IMR-90 (cell line): ENCODE results near the gene CYFIP2. TPM values are rescaled to one million over a fixed set of nuclear protein-coding genes. Genes with fewer than 3 reads are reported as not detected.

Source experiments
- ATAC-seq: fragments of 200-7000 bp; cut with Tn5 transposase; 2 replicates; pipeline ENCODE4 v1.9.1; 2020; ENCODE audit warnings: low read depth, mild to moderate bottlenecking, moderate library complexity
- BruUV-seq: library from RNA; stranded (reverse); fragments of 400-500 nt; replicated peaks from 2 replicates; lab custom pipeline; 2021; lab: Mats Ljungman, UMichigan
- CTCF ChIA-PET: fragments of 300-600 bp; formaldehyde crosslinking; extraction: SDS; loops from one replicate; lab custom pipeline; 2021; ENCODE audit warnings: antibody characterized with exemption; lab: Yijun Ruan, JAX
- POLR2A ChIA-PET: fragments of 300-600 bp; sonication (Branson Sonifier 250); formaldehyde crosslinking; loops from one replicate; lab custom pipeline; 2022; ENCODE audit warnings: antibody characterized with exemption; ENCODE audit not compliant: unreplicated experiment; lab: Charles Lee
- DNase-seq: peaks from one replicate; pipeline ENCODE4 v3.0.0; 2013
- H2AFZ ChIP-seq: replicated peaks from 2 replicates; pipeline ENCODE3; 2013; ENCODE audit warnings: low read length, mild to moderate bottlenecking; ENCODE audit not compliant: poor library complexity
- H2AK5ac ChIP-seq: 2 replicates; pipeline ENCODE4 v1.6.1; 2013; ENCODE audit warnings: low read depth, low read length, inconsistent platforms
- H2AK9ac ChIP-seq: replicated peaks from 2 replicates; pipeline ENCODE3; 2013; ENCODE audit warnings: mild to moderate bottlenecking, low read depth, low read length, moderate library complexity; ENCODE audit not compliant: poor library complexity
- H2BK120ac ChIP-seq: 2 replicates; pipeline ENCODE4 v1.6.1; 2013; ENCODE audit warnings: low read depth, low read length, inconsistent platforms
- H2BK15ac ChIP-seq: 3 replicates; pipeline ENCODE4 v1.6.1; 2013; ENCODE audit warnings: low read depth, low read length, inconsistent platforms
- H2BK20ac ChIP-seq: 2 replicates; pipeline ENCODE4 v1.6.1; 2013; ENCODE audit warnings: low read depth, mild to moderate bottlenecking, inconsistent platforms, low read length, moderate library complexity
- H2BK5ac ChIP-seq: 2 replicates; pipeline ENCODE4 v1.6.1; 2013; ENCODE audit warnings: mild to moderate bottlenecking, low read depth, low read length, inconsistent platforms; ENCODE audit not compliant: poor library complexity, severe bottlenecking
- H3K14ac ChIP-seq: replicated peaks from 2 replicates; pipeline ENCODE4 v1.6.1; 2013; ENCODE audit warnings: low read depth, low read length, inconsistent platforms
- H3K18ac ChIP-seq: 2 replicates; pipeline ENCODE4 v1.6.1; 2013; ENCODE audit warnings: low read depth, low read length, control low read depth
- H3K23ac ChIP-seq: 2 replicates; pipeline ENCODE4 v1.6.1; 2013; ENCODE audit warnings: low read depth, low read length, inconsistent platforms
- H3K27ac ChIP-seq: 2 replicates; pipeline ENCODE4 v1.5.1; 2013; ENCODE audit warnings: mild to moderate bottlenecking, control low read depth, low read length; ENCODE audit not compliant: insufficient read depth
- H3K27me3 ChIP-seq: 2 replicates; pipeline ENCODE4 v1.6.1; 2013; ENCODE audit warnings: low read length; ENCODE audit not compliant: control insufficient read depth, insufficient read depth
- H3K36me3 ChIP-seq: 2 replicates; pipeline ENCODE4 v1.6.1; 2013; ENCODE audit warnings: low read length, mixed read lengths; ENCODE audit not compliant: control insufficient read depth, insufficient read depth
- H3K4ac ChIP-seq: 2 replicates; pipeline ENCODE4 v1.6.1; 2013; ENCODE audit warnings: low read depth, low read length, inconsistent platforms
- H3K4me1 ChIP-seq: 2 replicates; pipeline ENCODE4 v1.6.1; 2013; ENCODE audit warnings: low read length, mixed read lengths; ENCODE audit not compliant: control insufficient read depth, insufficient read depth
- H3K4me2 ChIP-seq: 2 replicates; pipeline ENCODE4 v1.6.1; 2013; ENCODE audit warnings: low read depth, mild to moderate bottlenecking, control low read depth, low read length, moderate library complexity
- H3K4me3 ChIP-seq: 2 replicates; pipeline ENCODE4 v1.5.1; 2013; ENCODE audit warnings: low read depth, mild to moderate bottlenecking, control low read depth, low read length, moderate library complexity; ENCODE audit not compliant: insufficient read depth
- H3K56ac ChIP-seq: 2 replicates; pipeline ENCODE4 v1.6.1; 2013; ENCODE audit warnings: low read length, inconsistent platforms; ENCODE audit not compliant: insufficient read depth; ENCODE audit errors: extremely low read depth
- H3K79me1 ChIP-seq, 2 experiments: 2 replicates each; pipeline ENCODE4 v1.6.1; 2013; ENCODE audit warnings: low read length in 2 of 2, inconsistent platforms in 1 of 2, low read depth in 1 of 2
- H3K9ac ChIP-seq: 2 replicates; pipeline ENCODE4 v1.6.1; 2013; ENCODE audit warnings: low read depth, low read length, control low read depth
- H3K9me1 ChIP-seq: 2 replicates; pipeline ENCODE4 v1.6.1; 2013; ENCODE audit warnings: low read length, inconsistent platforms; ENCODE audit not compliant: insufficient read depth
- H3K9me3 ChIP-seq: 2 replicates; pipeline ENCODE4 v1.6.1; 2013; ENCODE audit warnings: low read length; ENCODE audit not compliant: control insufficient read depth, insufficient read depth
- H4K20me1 ChIP-seq: 2 replicates; pipeline ENCODE4 v1.6.1; 2013; ENCODE audit warnings: low read length, inconsistent platforms; ENCODE audit not compliant: insufficient read depth
- H4K5ac ChIP-seq: 2 replicates; pipeline ENCODE4 v1.6.1; 2013; ENCODE audit warnings: mild to moderate bottlenecking, low read depth, low read length, control low read depth
- H4K8ac ChIP-seq, 2 experiments: 2 replicates each; pipeline ENCODE4 v1.6.1; 2013; ENCODE audit warnings: low read depth in 2 of 2, low read length in 2 of 2, control low read depth in 1 of 2, inconsistent platforms in 1 of 2
- H4K91ac ChIP-seq: 2 replicates; pipeline ENCODE4 v1.6.1; 2013; ENCODE audit warnings: low read depth, low read length, inconsistent platforms; ENCODE audit not compliant: insufficient read depth
- CTCF ChIP-seq: conservative IDR thresholded peaks from 2 replicates; pipeline ENCODE4 v1.5.1; 2012; ENCODE audit warnings: mild to moderate bottlenecking, low read depth, low read length, improper control_type of control experiment
- FOS ChIP-seq: fragments of 150-350 bp; IDR thresholded peaks from 2 replicates; pipeline ENCODE4 v1.6.1; 2016; ENCODE audit warnings: low read depth, low read length
- MAFK ChIP-seq: IDR thresholded peaks from 2 replicates; pipeline ENCODE4 v1.6.1; 2012; ENCODE audit warnings: low read depth, low read length, improper control_type of control experiment
- NFE2L2 ChIP-seq: fragments of 150-350 bp; IDR thresholded peaks from 2 replicates; pipeline ENCODE4 v1.6.1; 2016; ENCODE audit warnings: low read depth, mild to moderate bottlenecking, low read length
- POLR2A ChIP-seq: IDR thresholded peaks from 2 replicates; pipeline ENCODE4 v1.6.1; 2012; ENCODE audit warnings: mild to moderate bottlenecking, low read depth, low read length
- RFX5 ChIP-seq: IDR thresholded peaks from 2 replicates; pipeline ENCODE4 v1.8.0; 2012; ENCODE audit warnings: low read depth, mild to moderate bottlenecking, low read length, moderate library complexity
- SMC3 ChIP-seq: fragments of 150-350 bp; IDR thresholded peaks from 2 replicates; pipeline ENCODE4 v1.6.1; 2016; ENCODE audit warnings: low read depth, mild to moderate bottlenecking, antibody characterized with exemption, low read length, moderate library complexity
- WGBS, 2 experiments: methylation state at CpG; one replicate each; pipeline versions ENCODE4 v1.1.5 to v1.1.7; 2013; ENCODE audit warnings: missing lambda C conversion rate in 2 of 2; ENCODE audit not compliant: insufficient read length in 1 of 2; ENCODE audit errors: extremely low coverage in 2 of 2; 5-methylcytosine and 5-hydroxymethylcytosine counted together
- dilution Hi-C: fragments of 300-500 bp; cut with HindIII; formaldehyde crosslinking; loops from one replicate; pipeline ENCODE4 v1.14.3; 2018; ENCODE audit warnings: low sequenced_read_pairs; ENCODE audit not compliant: unreplicated experiment
- in situ Hi-C: fragments of 300-500 bp; cut with MboI; formaldehyde crosslinking; loops from 3 replicates; pipeline ENCODE4 v1.14.3; 2019; ENCODE audit warnings: low sequenced_read_pairs, inconsistent platforms, mixed read lengths
- intact Hi-C: fragments of 100-400 bp; cut with micrococcal nuclease; formaldehyde crosslinking; loops from 2 replicates; pipeline ENCODE4 v1.10.0; 2022
- polyA plus RNA-seq, 3 experiments: library from polyadenylated mRNA; depleted of rRNA; stranded (reverse); fragments of >200 nt; gene quantifications; 2 replicates each; pipeline ENCODE4 v1.2.3, GENCODE V29; 2012; ENCODE audit warnings: low replicate concordance in 1 of 3
- total RNA-seq: library from RNA; depleted of rRNA; stranded (reverse); fragments of >200 nt; gene quantifications from 2 replicates; pipeline ENCODE4 v1.2.3, GENCODE V29; 2012

The CYFIP2 gene
- total and polyA plus RNA-seq, 2 of the 4 experiments (the other 2 are of a cell fraction) = 6.8 to 13.4 TPM

- in situ Hi-C loops = loop anchor here (5.0 kb wide), 1 partner anchor 112 kb away; no protein-coding TSS in a partner anchor
- ChIA-PET CTCF (no interaction called here), POLR2A (no interaction called here)
- ATAC-seq (no peak), DNase-seq (peak; percentile 67)
- peaks cover 15% of the 10 kb centered on the region for H3K9me1 ChIP-seq
- H3K4me3 ChIP-seq = no peak overlapping the region
- TF ChIP-seq FOS (no peak), POLR2A (no peak), SMC3 (no peak), NFE2L2 (no peak), RFX5 (no peak), CTCF (no peak), MAFK (no peak)
- H3K9ac ChIP-seq = no peak overlapping the region
- H3K4me1 ChIP-seq = peaks cover 2% of the 10 kb centered on the region
- no peaks in the 10 kb centered on the region for H3K27me3 ChIP-seq
- no peaks in the 10 kb centered on the region for H4K20me1 ChIP-seq
- H2BK15ac ChIP-seq = no peak overlapping the region
- no peak overlapping the region; the same call in 1 of the 2 replicates for H2BK120ac ChIP-seq
- dilution Hi-C loops = no loop called here
- H3K36me3 ChIP-seq = no peaks in the 10 kb centered on the region
- no CpG with 5 or more reads among the region's 2 CpGs for WGBS, 2 experiments
- intact Hi-C loops = loop anchor here (1.0 to 5.0 kb wide), 5 partner anchors 38 to 378 kb away; partner anchors contain the start of gene LSM11
- no peak overlapping the region for H3K4me2 ChIP-seq
- no TSS peak for BruUV-seq
- H3K18ac ChIP-seq = no peak overlapping the region
- no peak overlapping the region for H2AFZ ChIP-seq
- peak overlapping the region; percentile 69; the same call in 1 of the 2 replicates for H2BK20ac ChIP-seq
- no peak overlapping the region for H2AK9ac ChIP-seq
- H4K91ac ChIP-seq = no peak overlapping the region
- H4K5ac ChIP-seq = no peak overlapping the region
- H2AK5ac ChIP-seq = no peak overlapping the region
- no peak overlapping the region; a peak in 1 of 4 replicates for H4K8ac ChIP-seq
- no peak overlapping the region for H2BK5ac ChIP-seq
- no peak overlapping the region for H3K56ac ChIP-seq
- no peaks in the 10 kb centered on the region for H3K79me1 ChIP-seq
- no peaks in the 10 kb centered on the region for H3K9me3 ChIP-seq
- no peak overlapping the region for H3K23ac ChIP-seq
- H3K27ac ChIP-seq = no peak overlapping the region
- H3K14ac ChIP-seq = no peak overlapping the region
- no peak overlapping the region for H3K4ac ChIP-seq
Observed at GRCh38 chr5:157365732-157366131, 99.8 kb downstream of the CYFIP2 start.
